Measurements from ENCODE around the gene CYFIP1. TPM values are rescaled to one million over a fixed set of nuclear protein-coding genes. Genes with fewer than 3 reads are reported as not detected.
A peak's percentile ranks its signal among the peaks of the same experiment; 100 is the strongest.

CYFIP1 gene
- polyA plus RNA-seq, 3 donors = 47.1 to 85.5 (median 63.8) TPM

DNA sequence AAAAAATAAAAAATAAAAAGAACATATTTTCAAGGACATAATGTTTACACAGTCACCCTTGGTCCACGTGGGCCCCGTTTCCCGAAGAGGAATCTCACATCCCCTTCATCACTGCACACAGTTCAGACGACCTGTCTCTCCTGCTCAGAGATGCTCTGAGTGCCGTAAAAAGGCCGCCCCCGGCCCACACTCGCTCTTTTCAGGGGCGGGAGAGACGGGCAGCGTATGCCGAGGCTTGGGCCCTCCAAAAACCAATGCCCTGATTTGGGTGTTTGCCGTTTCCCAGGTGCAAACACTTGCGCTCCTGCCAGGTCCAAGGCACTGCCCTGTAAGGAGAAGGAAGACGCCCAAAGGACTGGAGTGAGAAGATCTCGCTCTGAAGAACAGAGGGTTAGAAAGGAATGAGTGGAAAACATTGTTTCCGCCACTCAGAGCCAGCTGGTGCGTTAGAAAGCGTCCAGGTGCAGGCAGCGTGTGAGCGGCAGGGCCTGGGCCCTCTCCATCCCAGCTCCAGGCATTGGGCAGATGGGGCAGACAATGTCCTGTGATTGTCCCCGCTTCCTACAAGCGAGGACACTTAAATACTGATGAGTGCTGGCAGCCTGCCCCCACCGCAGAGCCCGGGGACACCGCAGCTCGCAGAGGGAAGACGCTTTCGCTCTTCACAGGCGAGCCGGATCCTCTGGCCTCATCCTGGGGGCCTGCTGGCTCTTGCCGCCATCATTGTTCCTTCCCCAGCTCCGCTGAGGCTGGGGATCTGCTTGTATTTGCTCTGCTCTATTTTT is 88.5 kb downstream of the CYFIP1 start:
- H3K9me3 Mint-ChIP-seq = no peaks in the 10 kb centered on the region
- H3K4me2 ChIP-seq (replicated peaks; ENCODE audit: extremely low read depth, low read length, poor library complexity, severe bottlenecking) = no peak overlapping the region
- peaks cover 0 to 3% (median 0%) of the 10 kb centered on the region in 3 donors for H3K27me3 Mint-ChIP-seq (ENCODE audit: low read depth in 3 of 3)
- peak overlapping the region in 2 of 7 donors; percentile 54 to 60 for H3K27ac Mint-ChIP-seq
- no peak overlapping the region for H3K9ac ChIP-seq (ENCODE audit: insufficient read depth, low read length, poor library complexity, severe bottlenecking)
- H3K27me3 ChIP-seq (ENCODE audit: control insufficient read depth in 2 of 2, insufficient read depth in 2 of 2, low read length in 2 of 2) = no peaks in the 10 kb centered on the region
- no peak overlapping the region for H2AFZ ChIP-seq (ENCODE audit: insufficient read depth, low read depth, low read length, poor library complexity, severe bottlenecking)
- no peak for DNase-seq
- H3K36me3 Mint-ChIP-seq = peaks cover 56 to 88% of the 10 kb centered on the region in 2 donors
- H3K36me3 ChIP-seq (replicated peaks in 1 of 2; ENCODE audit: control insufficient read depth in 1 of 2, insufficient read depth in 2 of 2, low read length in 2 of 2) = peaks cover 46 to 82% of the 10 kb centered on the region in 2 donors
- no peak overlapping the region for H3K4me3 ChIP-seq (replicated peaks in 1 of 3; ENCODE audit: low read depth in 2 of 3, low read length in 3 of 3)
- H3K27ac ChIP-seq (ENCODE audit: low read depth in 1 of 2, low read length in 2 of 2) = no peak overlapping the region
- no peaks in the 10 kb centered on the region for H3K4me1 Mint-ChIP-seq
- TF ChIP-seq, protein P1, sequence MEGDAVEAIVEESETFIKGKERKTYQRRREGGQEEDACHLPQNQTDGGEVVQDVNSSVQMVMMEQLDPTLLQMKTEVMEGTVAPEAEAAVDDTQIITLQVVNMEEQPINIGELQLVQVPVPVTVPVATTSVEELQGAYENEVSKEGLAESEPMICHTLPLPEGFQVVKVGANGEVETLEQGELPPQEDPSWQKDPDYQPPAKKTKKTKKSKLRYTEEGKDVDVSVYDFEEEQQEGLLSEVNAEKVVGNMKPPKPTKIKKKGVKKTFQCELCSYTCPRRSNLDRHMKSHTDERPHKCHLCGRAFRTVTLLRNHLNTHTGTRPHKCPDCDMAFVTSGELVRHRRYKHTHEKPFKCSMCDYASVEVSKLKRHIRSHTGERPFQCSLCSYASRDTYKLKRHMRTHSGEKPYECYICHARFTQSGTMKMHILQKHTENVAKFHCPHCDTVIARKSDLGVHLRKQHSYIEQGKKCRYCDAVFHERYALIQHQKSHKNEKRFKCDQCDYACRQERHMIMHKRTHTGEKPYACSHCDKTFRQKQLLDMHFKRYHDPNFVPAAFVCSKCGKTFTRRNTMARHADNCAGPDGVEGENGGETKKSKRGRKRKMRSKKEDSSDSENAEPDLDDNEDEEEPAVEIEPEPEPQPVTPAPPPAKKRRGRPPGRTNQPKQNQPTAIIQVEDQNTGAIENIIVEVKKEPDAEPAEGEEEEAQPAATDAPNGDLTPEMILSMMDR (IDR thresholded peaks at IDR 0.05) = no peak
- H4K20me1 ChIP-seq (ENCODE audit: insufficient read depth, low read length) = no peaks in the 10 kb centered on the region
- intact Hi-C loops (cut with micrococcal nuclease) = no loop called here
- H3K9me3 ChIP-seq (replicated peaks in 1 of 2; ENCODE audit: control insufficient read depth in 1 of 2, insufficient read depth in 1 of 2, low read length in 2 of 2) = no peaks in the 10 kb centered on the region
- H3K4me1 ChIP-seq (ENCODE audit: control insufficient read depth in 1 of 2, insufficient read depth in 2 of 2, low read length in 2 of 2) = no peaks in the 10 kb centered on the region
- no peaks in the 10 kb centered on the region for H3K79me2 ChIP-seq (ENCODE audit: insufficient read depth, low read length)
- H3K4me3 Mint-ChIP-seq = no peak overlapping the region
- WGBS (ENCODE audit: insufficient coverage) = 94% methylated on average over 29 of the region's 33 CpGs

DNA sequence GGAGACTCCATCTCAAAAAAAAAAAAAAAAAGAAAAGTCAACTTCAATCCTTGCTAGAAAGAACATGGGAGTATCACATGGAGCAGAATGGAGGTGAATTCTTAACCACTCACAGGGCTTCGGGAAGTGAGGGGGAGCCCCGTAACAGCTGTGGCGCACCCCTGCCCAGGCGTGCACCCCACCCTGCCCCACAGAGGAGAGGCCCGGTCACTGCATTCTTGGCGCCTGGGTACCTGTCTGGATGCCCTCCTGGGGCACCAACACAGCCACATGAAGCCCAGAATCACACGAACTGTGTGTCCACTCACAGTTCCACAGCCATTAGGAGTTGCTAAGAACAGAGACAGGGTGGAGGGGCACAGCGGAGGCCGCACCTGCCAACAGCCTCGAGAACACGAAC is 89.9 kb downstream of the CYFIP1 start:
- H3K4me1 ChIP-seq (ENCODE audit: control insufficient read depth in 1 of 2, insufficient read depth in 2 of 2, low read length in 2 of 2) = no peaks in the 10 kb centered on the region
- no CpG with 5 or more reads among the region's 11 CpGs for WGBS (ENCODE audit: insufficient coverage)
- H3K36me3 Mint-ChIP-seq = peaks cover 57 to 86% of the 10 kb centered on the region in 2 donors
- H3K27ac Mint-ChIP-seq = no peak overlapping the region
- H3K4me1 Mint-ChIP-seq = no peaks in the 10 kb centered on the region
- no peak overlapping the region for H3K9ac ChIP-seq (ENCODE audit: insufficient read depth, low read length, poor library complexity, severe bottlenecking)
- intact Hi-C loops (cut with micrococcal nuclease) = no loop called here
- no peaks in the 10 kb centered on the region for H4K20me1 ChIP-seq (ENCODE audit: insufficient read depth, low read length)
- DNase-seq = no peak
- no peaks in the 10 kb centered on the region for H3K79me2 ChIP-seq (ENCODE audit: insufficient read depth, low read length)
- peaks cover 0 to 3% (median 0%) of the 10 kb centered on the region in 3 donors for H3K27me3 Mint-ChIP-seq (ENCODE audit: low read depth in 3 of 3)
- H3K4me2 ChIP-seq (replicated peaks; ENCODE audit: extremely low read depth, low read length, poor library complexity, severe bottlenecking) = no peak overlapping the region
- peaks cover 36 to 77% of the 10 kb centered on the region in 2 donors for H3K36me3 ChIP-seq (replicated peaks in 1 of 2; ENCODE audit: control insufficient read depth in 1 of 2, insufficient read depth in 2 of 2, low read length in 2 of 2)
- H3K4me3 ChIP-seq (replicated peaks in 1 of 3; ENCODE audit: low read depth in 2 of 3, low read length in 3 of 3) = no peak overlapping the region
- H3K27ac ChIP-seq (ENCODE audit: low read depth in 1 of 2, low read length in 2 of 2) = no peak overlapping the region
- H2AFZ ChIP-seq (ENCODE audit: insufficient read depth, low read depth, low read length, poor library complexity, severe bottlenecking) = no peak overlapping the region
- no peaks in the 10 kb centered on the region for H3K9me3 ChIP-seq (replicated peaks in 1 of 2; ENCODE audit: control insufficient read depth in 1 of 2, insufficient read depth in 1 of 2, low read length in 2 of 2)
- TF ChIP-seq, protein P1 (IDR thresholded peaks at IDR 0.05) = no peak
- no peak overlapping the region for H3K4me3 Mint-ChIP-seq
- H3K9me3 Mint-ChIP-seq = no peaks in the 10 kb centered on the region
- H3K27me3 ChIP-seq (ENCODE audit: control insufficient read depth in 2 of 2, insufficient read depth in 2 of 2, low read length in 2 of 2) = no peaks in the 10 kb centered on the region
